ENCODE measurements around the gene HECW1. TPM values are rescaled to one million over a fixed set of nuclear protein-coding genes. Genes with fewer than 3 reads are reported as not detected.

The HECW1 gene
- total and polyA plus RNA-seq, 2 of the 13 experiments (the other 11 are each of a cell fraction or from before 2014, with no cell fraction given) = not detected

- TF ChIP-seq ZNF747 (CRISPR knock-in tag; IDR thresholded peaks at IDR 0.05; ENCODE audit: borderline replicate concordance) = no peak
- no peak for TF ChIP-seq CREB3 (CRISPR knock-in tag; IDR thresholded peaks at IDR 0.05)
- no peak for TF ChIP-seq RNF2 (conservative IDR thresholded peaks at IDR 0.05; ENCODE audit: low read depth)
- 0 out of 2 replicates have a peak, but pooled peaks have one; percentile 24 for TF ChIP-seq SP5 (CRISPR knock-in tag; IDR thresholded peaks at IDR 0.05; ENCODE audit: borderline replicate concordance, low read depth)
- peak; percentile 22; the same call in 1 of the 2 replicates for TF ChIP-seq HDAC1 (CRISPR knock-in tag; IDR thresholded peaks at IDR 0.05)
- no peak for TF ChIP-seq HMGA1 (CRISPR knock-in tag; conservative IDR thresholded peaks at IDR 0.05)
- no peak for TF ChIP-seq JDP2 (CRISPR knock-in tag; IDR thresholded peaks at IDR 0.05; ENCODE audit: borderline replicate concordance)
- peak; percentile 48; the same call in 1 of the 2 replicates for TF ChIP-seq SOX5 (CRISPR knock-in tag; IDR thresholded peaks at IDR 0.05; ENCODE audit: borderline replicate concordance)
- TF ChIP-seq ELF1 (CRISPR knock-in tag; IDR thresholded peaks at IDR 0.05) = 0 out of 2 replicates have a peak, but pooled peaks have one; percentile 36
- no peak; the same call in 1 of the 2 replicates for TF ChIP-seq SRY (CRISPR knock-in tag; IDR thresholded peaks at IDR 0.05)
- peak; percentile 31; the same call in 1 of the 2 replicates for TF ChIP-seq PHF21A (CRISPR knock-in tag; IDR thresholded peaks at IDR 0.05)
- no peak for TF ChIP-seq AFF4 (CRISPR knock-in tag; IDR thresholded peaks at IDR 0.05)
- TF ChIP-seq ZBTB38 (CRISPR knock-in tag; IDR thresholded peaks at IDR 0.05) = peak; percentile 72; the same call in 1 of the 2 replicates
- 0 out of 2 replicates have a peak, but pooled peaks have one; percentile 60 for TF ChIP-seq IRX3 (CRISPR knock-in tag; IDR thresholded peaks at IDR 0.05; ENCODE audit: borderline replicate concordance, low read depth)
- no peak for TF ChIP-seq ZKSCAN5 (CRISPR knock-in tag; IDR thresholded peaks at IDR 0.05)
- TF ChIP-seq SP1 (IDR thresholded peaks at IDR 0.05) = peak; percentile 99
- peak; percentile 98 for TF ChIP-seq SP1 (CRISPR knock-in tag; IDR thresholded peaks at IDR 0.05)
- no peak for TF ChIP-seq RERE (CRISPR knock-in tag; IDR thresholded peaks at IDR 0.05; ENCODE audit: low read depth)
Measured at GRCh38 chr7:43582503-43583423, 470.3 kb downstream of the HECW1 start, which contains the start of gene STK17A (continued).

All from HepG2 (cell line).